HG03135 (cell line): ENCODE data around the gene ARG2.

Experiments
- ATAC-seq: cut with Tn5 transposase; IDR thresholded peaks from one replicate; pipeline ENCODE4 v1.9.1; 2021; ENCODE audit warnings: mild to moderate bottlenecking, moderate library complexity; ENCODE audit not compliant: unreplicated experiment

Gene ARG2

GRCh38 chr14:67619446-67620216 is at the start of gene ARG2:
Gene ARG2, plus strand, starts transcription at chr14:67619920. Its CDS starts 58 bp downstream, at chr14:67619978.
- peak; percentile 88 for ATAC-seq

- ATAC-seq: no peak
Measured at GRCh38 chr14:67570453-67570852, 49.3 kb upstream of the ARG2 start.

GRCh38 chr14:67571275-67571990 is 48.3 kb upstream of the ARG2 start:
- ATAC-seq: peak; percentile 75

GRCh38 chr14:67571991-67572323 is 47.8 kb upstream of the ARG2 start:
- no peak for ATAC-seq

- ATAC-seq: no peak
Measured at GRCh38 chr14:67572608-67573007, 47.1 kb upstream of the ARG2 start.

- ATAC-seq: no peak
Measured at GRCh38 chr14:67573228-67574010, 46.3 kb upstream of the ARG2 start.

GRCh38 chr14:67574156-67574555 is 45.6 kb upstream of the ARG2 start:
- ATAC-seq: no peak

GRCh38 chr14:67574806-67575205 is 44.9 kb upstream of the ARG2 start:
- ATAC-seq: no peak

GRCh38 chr14:67575684-67576083 is 44.0 kb upstream of the ARG2 start:
- no peak for ATAC-seq

- no peak for ATAC-seq
Measured at GRCh38 chr14:67576216-67576955, 43.3 kb upstream of the ARG2 start.

- ATAC-seq: no peak
Measured at GRCh38 chr14:67577181-67577808, 42.4 kb upstream of the ARG2 start.

GRCh38 chr14:67577909-67578749 is 41.6 kb upstream of the ARG2 start:
- ATAC-seq: no peak

- ATAC-seq: no peak
Measured at GRCh38 chr14:67579040-67579439, 40.7 kb upstream of the ARG2 start.

GRCh38 chr14:67579636-67580035 is 40.1 kb upstream of the ARG2 start:
- no peak for ATAC-seq

GRCh38 chr14:67580336-67581171 is 39.2 kb upstream of the ARG2 start:
- ATAC-seq: no peak

GRCh38 chr14:67581643-67582042 is 38.1 kb upstream of the ARG2 start:
- ATAC-seq: no peak

GRCh38 chr14:67582061-67582460 is 37.7 kb upstream of the ARG2 start:
- ATAC-seq: no peak

GRCh38 chr14:67583711-67584644 is 35.7 kb upstream of the ARG2 start:
- ATAC-seq: no peak
